Epidermal melanocyte (primary cell): ENCODE results near the gene KCNQ1.

Source experiments
- DNase-seq: peaks from one replicate; pipeline ENCODE4 v3.0.0; 2011; ENCODE audit warnings: low spot score; ENCODE audit not compliant: insufficient read length

Gene KCNQ1

DNA sequence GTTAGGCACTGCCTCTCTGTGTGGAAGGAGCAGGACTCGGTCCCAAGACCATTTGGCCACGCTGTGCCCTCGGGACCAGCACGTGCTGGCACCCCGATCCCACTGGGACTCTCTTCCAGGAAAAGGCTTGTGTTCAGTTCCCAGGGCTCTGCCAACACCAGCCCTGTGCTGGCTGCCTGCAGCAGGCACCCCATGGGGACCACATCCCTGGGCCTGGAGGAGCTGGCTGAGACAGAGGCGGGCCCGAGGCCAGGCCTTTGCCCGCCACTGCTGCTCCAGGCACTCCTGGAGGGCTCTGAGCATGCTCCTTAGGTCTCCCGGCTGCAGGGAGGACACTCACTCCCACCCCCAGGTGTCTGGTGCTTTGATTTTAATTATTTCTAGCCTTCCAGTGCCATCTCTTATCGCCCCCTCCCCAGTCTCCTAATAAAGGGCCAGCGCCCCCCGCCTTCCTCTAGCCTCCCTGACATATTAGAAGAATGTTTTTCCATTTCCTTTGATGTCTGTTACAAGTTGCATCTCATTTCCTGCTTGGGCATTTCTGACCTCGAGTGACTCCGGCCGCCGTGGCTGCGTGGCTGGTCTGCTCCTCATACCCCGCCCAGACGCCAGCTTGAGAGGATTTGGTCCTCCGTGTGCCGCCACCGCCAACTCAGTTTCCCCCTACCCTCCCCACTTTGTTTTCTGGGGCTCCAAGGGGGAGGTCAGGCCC, 426.3 kb downstream of the KCNQ1 start:
- no peak for DNase-seq

DNA sequence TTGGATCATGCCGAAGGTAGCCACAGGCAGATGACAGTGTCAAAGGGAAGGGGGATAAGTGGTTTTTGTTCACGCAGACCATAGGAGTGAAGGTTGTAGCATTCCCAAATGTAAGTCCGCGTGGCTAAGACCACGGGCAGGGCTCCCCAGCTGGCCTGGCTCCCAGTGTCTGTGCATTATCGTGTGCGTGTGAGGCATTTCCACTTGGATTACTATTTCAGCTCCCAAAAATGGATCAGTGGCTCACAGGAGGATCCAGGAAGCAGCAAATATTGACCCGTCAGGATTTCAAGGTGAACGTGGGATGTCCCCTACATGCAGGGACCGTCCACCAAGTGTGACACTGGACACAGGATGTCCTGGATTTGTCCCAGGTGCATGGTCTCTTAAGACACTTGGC, 430.2 kb downstream of the KCNQ1 start:
- DNase-seq = no peak

DNA sequence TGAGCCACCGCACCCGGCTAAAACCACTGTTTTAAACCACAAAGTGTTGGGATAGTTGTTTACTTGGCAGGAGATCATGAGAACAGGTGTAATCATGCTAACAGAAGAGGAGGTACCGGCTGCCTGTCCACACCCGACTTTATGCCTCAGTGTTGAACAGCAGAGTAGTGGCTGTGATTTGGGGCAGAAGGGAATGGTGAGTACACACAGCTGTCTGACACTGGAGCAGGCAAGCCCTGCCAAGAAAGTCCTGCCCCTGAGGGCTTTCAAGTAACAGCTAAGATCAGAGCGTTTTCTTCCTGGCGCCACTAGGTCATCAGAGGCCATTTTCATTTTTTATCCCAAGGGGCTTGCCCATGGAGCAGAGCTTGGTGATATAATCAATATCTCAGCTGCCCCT, 432.7 kb downstream of the KCNQ1 start:
- DNase-seq = no peak

- DNase-seq = no peak
Measured at GRCh38 chr11:2878782-2879181, 434.0 kb downstream of the KCNQ1 start.

DNA sequence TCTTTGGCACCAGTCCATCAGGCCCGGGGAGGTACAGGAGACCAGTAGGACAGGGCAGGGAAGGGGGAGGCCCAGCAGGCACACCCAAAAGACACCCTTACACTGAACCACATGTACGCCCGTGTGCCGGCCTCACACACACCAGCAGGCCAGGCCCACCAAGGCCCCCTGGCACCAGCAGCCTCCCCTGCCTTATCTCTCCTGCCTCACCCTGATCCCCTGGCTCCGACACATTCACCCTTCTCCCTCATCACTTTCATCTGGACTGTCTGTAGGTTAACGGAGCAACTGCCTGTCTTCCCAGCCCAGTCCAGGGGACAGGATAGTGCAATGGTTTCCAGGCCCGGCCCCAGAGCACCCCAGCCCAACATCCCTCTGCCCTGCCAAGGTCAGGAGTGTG, 435.8 kb downstream of the KCNQ1 start:
- no peak for DNase-seq

- DNase-seq = no peak
Measured at GRCh38 chr11:2881076-2881980, 436.5 kb downstream of the KCNQ1 start.

GRCh38 chr11:2881981-2882375, 437.2 kb downstream of the KCNQ1 start:
- no peak for DNase-seq

DNA sequence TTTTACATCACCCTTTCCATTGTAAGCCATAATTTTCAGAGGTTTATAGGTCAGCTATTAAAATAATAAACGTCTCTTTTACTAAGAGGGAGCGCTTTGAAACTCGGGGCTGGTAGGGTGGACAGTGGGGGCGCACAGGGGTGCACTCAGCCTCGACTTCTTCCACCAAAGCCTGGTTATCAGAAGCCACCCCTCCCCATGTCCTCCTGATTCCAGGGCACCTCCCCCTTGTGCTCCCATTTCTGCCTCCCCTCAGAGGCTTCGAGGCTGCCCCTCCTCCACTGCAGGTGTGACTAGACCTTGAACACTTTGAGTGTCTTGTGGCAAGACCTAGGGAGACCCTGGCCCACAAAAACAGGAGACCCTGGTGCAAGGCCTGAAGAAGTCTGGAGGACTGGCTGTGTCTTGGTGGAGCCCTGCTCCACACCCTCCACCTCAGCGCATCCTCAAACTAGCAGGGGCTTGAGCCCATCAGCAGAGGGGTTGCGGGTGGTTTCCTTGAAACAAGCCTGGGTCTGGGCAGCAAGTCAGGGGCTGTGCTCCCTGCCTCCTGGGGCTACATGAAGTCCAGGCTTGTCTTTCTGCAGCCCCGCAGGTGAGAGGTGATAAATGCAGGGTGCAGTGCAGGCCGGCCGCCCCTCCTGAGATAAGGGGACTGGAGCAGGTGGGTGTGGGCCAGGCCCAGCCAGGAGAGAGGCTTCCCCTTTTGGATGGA, 437.7 kb downstream of the KCNQ1 start:
- no peak for DNase-seq

GRCh38 chr11:2883640-2883978, 438.8 kb downstream of the KCNQ1 start:
- no peak for DNase-seq

GRCh38 chr11:2883979-2884815, 439.4 kb downstream of the KCNQ1 start:
- peak; percentile 78 for DNase-seq

GRCh38 chr11:2885017-2885677, 440.3 kb downstream of the KCNQ1 start:
- peak; percentile 53 for DNase-seq

DNA sequence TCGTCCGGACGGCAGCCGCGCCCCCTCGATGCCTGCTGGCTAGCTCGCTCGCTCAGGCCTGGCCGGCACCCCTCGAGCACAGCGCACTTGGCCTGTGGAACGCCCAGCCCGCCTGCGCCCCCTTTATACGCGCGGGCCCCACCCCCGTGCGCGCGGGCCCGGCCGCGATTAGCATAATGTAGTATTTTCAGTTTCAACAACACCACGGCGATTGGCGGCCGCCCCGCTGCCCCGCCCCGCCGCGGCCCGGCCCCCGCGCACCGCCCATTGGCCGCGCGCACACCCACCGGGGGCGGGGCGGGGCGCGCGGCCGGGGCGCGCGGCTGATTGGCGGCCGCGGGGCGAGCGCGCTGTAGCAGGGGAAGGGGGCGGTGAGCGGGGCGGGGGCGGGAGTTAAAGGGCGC, 440.9 kb downstream of the KCNQ1 start, which contains the start of gene CDKN1C:
Gene CDKN1C, minus strand, starts transcription at position 98 of the 404 bp plus-strand sequence. CDS start 319 bp downstream, outside the sequence.
- DNase-seq = peak; percentile 94

DNA sequence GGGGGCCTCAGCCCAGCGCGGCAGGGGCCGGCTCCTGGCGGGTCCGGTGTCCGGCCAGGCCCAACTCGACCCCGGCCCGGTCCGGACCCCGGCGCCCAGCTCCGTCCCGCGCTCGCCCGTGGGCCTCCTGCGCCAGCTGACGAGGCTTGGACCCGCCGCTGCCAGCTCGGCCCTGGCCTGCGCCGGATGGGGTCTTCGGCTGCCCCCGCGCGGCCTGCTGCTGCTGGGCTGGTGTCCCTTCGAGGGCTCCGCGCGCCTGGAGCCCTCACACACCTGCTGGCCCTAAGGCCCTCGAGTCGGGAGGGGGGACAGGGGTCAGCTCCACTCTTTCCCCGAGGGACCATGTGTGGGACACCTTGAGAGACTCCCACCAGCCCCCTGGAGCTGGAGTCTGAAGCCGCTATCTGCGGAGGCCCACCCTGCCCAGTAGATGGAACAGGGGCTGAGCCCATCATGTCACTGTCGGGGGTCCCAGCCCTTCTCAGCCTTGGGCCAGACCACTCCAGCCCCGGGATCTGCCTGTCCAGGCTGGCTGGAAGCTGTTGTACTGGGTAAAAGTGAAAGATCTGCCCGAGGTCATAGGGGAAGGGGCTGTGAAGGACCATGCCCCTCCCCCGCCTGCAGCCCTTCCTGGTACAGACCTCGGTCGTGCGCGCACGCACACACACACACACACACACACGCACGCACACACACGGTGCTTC, 441.5 kb downstream of the KCNQ1 start:
- no peak for DNase-seq

DNA sequence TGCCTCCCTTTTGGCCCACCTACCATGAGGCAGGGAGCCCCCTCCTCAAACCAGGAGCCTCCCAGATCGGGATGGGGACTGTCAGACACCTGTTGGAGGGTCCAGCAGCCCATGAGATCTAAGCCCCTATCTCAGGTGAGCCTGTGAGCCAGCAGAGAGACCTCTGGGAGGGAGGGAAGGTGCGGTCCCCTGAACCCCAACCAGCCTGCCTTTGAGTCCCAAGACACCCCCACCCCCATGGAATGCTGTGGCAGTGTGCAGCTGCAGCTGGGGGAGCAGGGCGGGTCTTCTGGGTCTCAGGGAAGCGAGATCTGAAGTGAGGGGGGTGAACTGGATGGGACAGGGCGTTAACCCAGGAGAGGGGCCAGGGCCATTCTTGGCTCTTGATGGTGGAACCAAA, 442.1 kb downstream of the KCNQ1 start:
- DNase-seq = no peak

GRCh38 chr11:2887515-2888195, 442.8 kb downstream of the KCNQ1 start:
- DNase-seq = no peak

DNA sequence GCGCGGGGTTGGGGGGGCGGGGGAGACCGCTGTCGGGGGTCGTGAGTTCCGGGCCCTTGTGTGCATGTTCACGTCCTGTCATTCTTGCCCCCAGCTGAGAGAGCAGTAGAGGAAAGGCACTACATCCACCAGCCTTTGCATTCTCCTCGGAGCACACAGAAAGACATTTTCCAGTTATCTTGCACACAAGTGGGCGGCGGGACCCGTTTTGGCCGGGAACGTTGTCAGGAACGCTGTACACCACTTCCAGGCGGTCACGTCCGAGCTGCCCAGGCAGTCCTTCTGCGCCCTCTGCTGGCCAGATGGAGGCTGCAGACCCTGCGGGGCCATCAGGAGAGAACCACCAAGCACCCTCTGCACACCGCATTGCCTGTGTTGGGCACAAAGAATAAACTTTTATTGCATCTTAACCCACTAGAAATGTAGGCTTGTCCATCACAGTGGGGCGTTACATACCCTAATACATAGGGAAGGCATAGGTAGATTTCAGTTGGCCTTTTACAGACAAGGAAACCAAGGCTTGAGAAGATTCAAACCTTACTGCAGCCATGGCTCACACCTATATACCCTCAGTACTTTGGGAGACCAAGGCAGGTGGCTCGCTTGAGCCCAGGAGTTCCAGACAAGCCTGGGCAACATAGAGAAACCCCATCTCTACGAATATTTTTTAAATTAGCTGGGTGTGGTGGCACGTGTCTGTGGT, 443.6 kb downstream of the KCNQ1 start:
- DNase-seq = peak; percentile 84

DNA sequence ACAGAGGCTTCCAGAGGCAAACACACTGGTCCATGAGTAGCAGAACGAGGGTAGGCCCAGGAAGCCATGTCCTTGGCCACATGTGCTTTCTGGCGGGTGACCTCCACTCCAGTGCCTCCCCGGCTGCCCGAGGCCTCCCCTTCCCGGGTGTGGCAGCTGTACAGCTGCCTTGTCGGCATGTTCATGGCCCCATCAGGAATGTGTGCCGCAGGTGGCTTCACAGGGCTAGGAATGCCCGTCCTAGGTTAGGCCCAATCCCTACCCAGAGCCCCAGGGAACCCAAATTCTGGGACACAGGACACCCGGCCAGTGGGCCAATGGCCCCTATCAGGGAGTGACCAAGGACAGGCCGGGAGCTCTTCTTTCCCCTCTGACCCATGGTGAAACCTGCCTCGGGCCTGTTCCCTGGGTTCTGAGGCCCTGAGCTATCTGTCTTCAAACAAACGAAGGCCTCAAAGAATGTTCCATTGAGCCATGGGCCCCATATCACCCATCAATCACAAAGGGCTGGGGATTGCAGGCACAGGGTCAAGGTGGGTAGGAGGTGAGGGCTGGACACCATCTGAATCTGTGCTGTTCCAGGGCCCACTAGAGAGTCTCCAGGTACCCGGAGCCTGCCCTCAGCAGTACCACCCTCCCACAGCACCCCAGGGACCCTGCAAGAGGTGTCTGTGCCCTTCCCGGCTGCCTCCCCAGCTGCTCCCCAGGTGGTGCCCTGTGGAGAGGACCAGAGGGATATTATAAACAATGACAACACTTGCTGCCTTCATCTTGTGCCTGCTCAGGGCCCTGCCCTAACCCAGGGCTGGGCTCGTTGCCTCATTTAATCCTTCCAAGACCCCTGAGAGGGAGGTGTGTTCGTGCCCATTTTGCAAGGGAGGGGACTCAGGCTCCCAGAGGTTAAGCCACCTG, 444.8 kb downstream of the KCNQ1 start:
- DNase-seq = no peak
